Mesenchymal stem cell (in vitro differentiated cells and primary cell): ENCODE measurements around the gene VWA8.

Experiments used
- DNase-seq: peaks from one replicate; pipeline ENCODE4 v3.0.0-alpha.2; 2013
- H2AFZ ChIP-seq: one replicate; pipeline ENCODE4 v1.6.1; 2013; ENCODE audit warnings: low read depth, mild to moderate bottlenecking, control low read depth, inconsistent platforms, low read length, moderate library complexity
- H2AK5ac ChIP-seq: 2 replicates; pipeline ENCODE4 v1.6.1; 2013; ENCODE audit warnings: low read length, moderate library complexity, mild to moderate bottlenecking, inconsistent platforms; ENCODE audit not compliant: severe bottlenecking
- H2BK120ac ChIP-seq: one replicate; pipeline ENCODE4 v1.6.1; 2013; ENCODE audit warnings: low read depth, mild to moderate bottlenecking, inconsistent platforms, low read length, moderate library complexity
- H2BK12ac ChIP-seq, 2 experiments: one replicate each; pipeline ENCODE4 v1.6.1; 2013; ENCODE audit warnings: inconsistent platforms in 2 of 2, low read length in 2 of 2, mild to moderate bottlenecking in 2 of 2, moderate library complexity in 2 of 2, control low read depth in 1 of 2
- H2BK15ac ChIP-seq: one replicate; pipeline ENCODE4 v1.6.1; 2013; ENCODE audit warnings: mild to moderate bottlenecking, low read depth, inconsistent platforms; ENCODE audit not compliant: poor library complexity, severe bottlenecking
- H2BK5ac ChIP-seq: 2 replicates; pipeline ENCODE4 v1.6.1; 2013; ENCODE audit warnings: low read depth, mild to moderate bottlenecking, low read length, control low read depth, inconsistent platforms; ENCODE audit not compliant: poor library complexity, severe bottlenecking
- H3K14ac ChIP-seq, 2 experiments: one replicate each; pipeline ENCODE4 v1.6.1; 2013; ENCODE audit warnings: inconsistent platforms in 2 of 2, low read length in 2 of 2, control low read depth in 1 of 2, mild to moderate bottlenecking in 1 of 2, moderate library complexity in 1 of 2
- H3K18ac ChIP-seq, 2 experiments: one replicate each; pipeline ENCODE4 v1.6.1; 2013; ENCODE audit warnings: inconsistent platforms in 2 of 2, low read length in 2 of 2, control low read depth in 1 of 2, low read depth in 1 of 2, mild to moderate bottlenecking in 1 of 2
- H3K23ac ChIP-seq, 2 experiments: one replicate each; pipeline ENCODE4 v1.6.1; 2013; ENCODE audit warnings: inconsistent platforms in 2 of 2, low read length in 2 of 2, mild to moderate bottlenecking in 2 of 2, moderate library complexity in 2 of 2, control low read depth in 1 of 2
- H3K27ac ChIP-seq: 2 replicates; pipeline ENCODE4 v1.5.1; 2013; ENCODE audit warnings: mild to moderate bottlenecking, moderate library complexity, low read length, control low read depth, inconsistent platforms; ENCODE audit not compliant: poor library complexity, severe bottlenecking
- H3K27me3 ChIP-seq, 2 experiments: 2 replicates each; pipeline versions ENCODE4 v1.6.1 to v1.7.0; 2013; ENCODE audit warnings: low read length in 2 of 2, mild to moderate bottlenecking in 2 of 2, moderate library complexity in 2 of 2, control low read depth in 1 of 2, inconsistent platforms in 1 of 2; ENCODE audit not compliant: control insufficient read depth in 1 of 2, insufficient read depth in 1 of 2
- H3K36me3 ChIP-seq, 2 experiments: 2 replicates each; pipeline versions ENCODE4 v1.6.1 to v1.7.0; 2013; ENCODE audit warnings: low read length in 2 of 2, control low read depth in 1 of 2, inconsistent platforms in 1 of 2, low read depth in 1 of 2, mild to moderate bottlenecking in 1 of 2; ENCODE audit not compliant: insufficient read depth in 2 of 2, control insufficient read depth in 1 of 2
- H3K4ac ChIP-seq, 2 experiments: one replicate each; pipeline ENCODE4 v1.6.1; 2013; ENCODE audit warnings: inconsistent platforms in 2 of 2, low read length in 2 of 2, mild to moderate bottlenecking in 2 of 2, moderate library complexity in 2 of 2, control low read depth in 1 of 2, low read depth in 1 of 2
- H3K4me1 ChIP-seq: 2 replicates; pipeline ENCODE4 v1.6.1; 2013; ENCODE audit warnings: low read depth, low read length, control low read depth; ENCODE audit not compliant: control insufficient read depth, insufficient read depth
- H3K4me2 ChIP-seq: 2 replicates; pipeline ENCODE4 v1.6.1; 2013; ENCODE audit warnings: low read length, mild to moderate bottlenecking, inconsistent platforms; ENCODE audit not compliant: poor library complexity, severe bottlenecking
- H3K4me3 ChIP-seq, 2 experiments: 2 replicates each; pipeline versions ENCODE4 v1.5.1 to v1.7.0; 2013; ENCODE audit warnings: low read length in 2 of 2, mild to moderate bottlenecking in 2 of 2, control low read depth in 1 of 2, low read depth in 1 of 2; ENCODE audit not compliant: insufficient read depth in 1 of 2
- H3K79me1 ChIP-seq: replicated peaks from 2 replicates; pipeline ENCODE4 v1.6.1; 2013; ENCODE audit warnings: mild to moderate bottlenecking, control low read depth, low read length, inconsistent platforms; ENCODE audit not compliant: poor library complexity, severe bottlenecking
- H3K9ac ChIP-seq: 2 replicates; pipeline ENCODE4 v1.7.0; 2013; ENCODE audit warnings: mild to moderate bottlenecking, low read length, moderate library complexity
- H3K9me3 ChIP-seq: 2 replicates; pipeline ENCODE4 v1.7.0; 2013; ENCODE audit warnings: mild to moderate bottlenecking, low read length; ENCODE audit not compliant: control insufficient read depth
- H4K8ac ChIP-seq: one replicate; pipeline ENCODE4 v1.6.1; 2013; ENCODE audit warnings: inconsistent platforms, mild to moderate bottlenecking, low read length, moderate library complexity
- H4K91ac ChIP-seq: one replicate; pipeline ENCODE4 v1.6.1; 2013; ENCODE audit warnings: mild to moderate bottlenecking, low read length, inconsistent platforms
- WGBS: methylation state at CpG from one replicate; pipeline ENCODE4 v1.1.7; 2013; ENCODE audit warnings: mixed read lengths; 5-methylcytosine and 5-hydroxymethylcytosine counted together

VWA8 gene

DNA sequence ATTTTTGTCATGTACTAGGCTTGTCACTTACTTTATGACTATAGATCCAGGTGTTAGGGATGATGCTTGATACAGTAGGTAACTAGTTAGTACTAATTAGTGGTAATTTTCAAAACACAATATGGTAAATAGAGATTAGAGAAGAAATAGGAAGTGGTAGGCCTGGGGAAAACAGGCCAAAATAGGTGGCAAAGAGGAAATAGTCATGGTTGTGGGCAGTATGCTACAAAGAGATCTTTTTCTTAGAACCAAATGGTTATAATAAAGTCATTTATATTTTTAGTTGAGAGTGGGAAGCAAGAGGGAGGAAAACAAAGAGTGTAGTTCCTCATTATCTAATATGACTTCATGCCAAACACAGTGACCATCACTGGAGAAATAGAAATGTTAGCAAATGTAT is 9.1 kb upstream of the VWA8 start:
- Histone ChIP-seq H3K4ac (no peak overlapping the region), H3K9ac (no peak overlapping the region), H2AFZ (no peak overlapping the region), H3K27ac (no peak overlapping the region), H3K9me3 (peaks cover 3% of the 10 kb centered on the region), H3K14ac (no peak overlapping the region), H2BK120ac (no peak overlapping the region), H3K27me3 (no peaks in the 10 kb centered on the region), H4K8ac (no peak overlapping the region), H3K4me1 (no peaks in the 10 kb centered on the region), H2BK5ac (no peak overlapping the region), H3K4me3 (no peak overlapping the region), H2BK12ac (no peak overlapping the region), H3K4me2 (no peak overlapping the region), H2AK5ac (no peak overlapping the region), H3K23ac (no peak overlapping the region), H2BK15ac (no peak overlapping the region), H4K91ac (no peak overlapping the region), H3K79me1 (no peaks in the 10 kb centered on the region), H3K36me3 (no peaks in the 10 kb centered on the region), H3K18ac (no peak overlapping the region)
- no peak for DNase-seq

DNA sequence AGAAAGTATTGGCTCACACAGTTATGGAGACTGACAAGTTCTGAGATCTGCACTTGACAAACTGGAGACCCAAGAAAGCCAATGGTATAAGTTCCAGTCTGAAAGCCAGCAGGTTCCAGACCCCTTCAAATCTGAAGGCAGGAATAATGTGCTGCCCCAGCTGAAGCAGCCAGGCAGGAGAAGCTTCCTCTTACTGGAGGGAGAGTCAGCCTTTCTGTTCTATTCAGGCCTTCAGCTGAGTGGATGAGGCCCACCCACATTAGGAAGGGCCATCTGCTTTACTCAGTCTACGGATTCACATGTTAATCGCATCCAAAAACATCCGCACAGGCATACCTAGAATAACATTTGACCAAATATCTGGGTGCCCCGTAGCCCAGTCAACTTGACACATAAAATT is 8.2 kb upstream of the VWA8 start:
- H3K4me3 ChIP-seq = no peak overlapping the region
- H2AK5ac ChIP-seq = no peak overlapping the region

DNA sequence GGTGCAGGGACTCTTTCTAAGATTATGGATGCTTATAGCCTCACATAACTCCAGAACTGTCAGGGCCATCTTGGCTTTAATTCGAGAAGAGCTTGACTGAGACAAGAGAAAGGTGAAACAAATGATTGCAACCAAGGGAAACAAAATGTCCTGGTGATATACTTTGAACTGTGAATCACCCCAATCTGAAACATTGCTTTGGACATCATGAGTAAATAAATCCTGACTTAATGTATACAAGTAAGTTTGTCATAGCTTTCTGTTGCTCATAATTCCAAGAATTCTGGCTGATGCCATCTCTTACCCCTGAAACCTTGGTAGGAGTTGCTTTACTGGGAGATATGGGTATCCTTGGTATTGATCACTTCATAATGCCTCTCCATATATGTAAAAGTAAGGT is 5.8 kb upstream of the VWA8 start:
- Histone ChIP-seq H2BK5ac (no peak overlapping the region), H3K14ac (no peak overlapping the region), H4K91ac (no peak overlapping the region), H3K4me1 (no peaks in the 10 kb centered on the region), H3K27ac (no peak overlapping the region), H3K18ac (no peak overlapping the region), H4K8ac (no peak overlapping the region), H3K4ac (no peak overlapping the region), H3K4me3 (no peak overlapping the region), H2AK5ac (no peak overlapping the region), H3K27me3 (no peaks in the 10 kb centered on the region), H3K9ac (no peak overlapping the region), H3K9me3 (peaks cover 3% of the 10 kb centered on the region), H3K79me1 (no peaks in the 10 kb centered on the region), H3K23ac (no peak overlapping the region), H3K4me2 (no peak overlapping the region), H2BK120ac (no peak overlapping the region), H2AFZ (no peak overlapping the region), H2BK15ac (no peak overlapping the region), H2BK12ac (no peak overlapping the region), H3K36me3 (no peaks in the 10 kb centered on the region)
- DNase-seq = no peak
- 91% methylated on average over 1 of the region's 1 CpG for WGBS

More for the DNA sequence above, 8.2 kb upstream of the VWA8 start:
- 92% methylated on average over 4 of the region's 4 CpGs for WGBS
- H3K4me1 ChIP-seq = no peaks in the 10 kb centered on the region
- no peak overlapping the region for H4K8ac ChIP-seq
- H2BK12ac ChIP-seq = no peak overlapping the region
- no peak overlapping the region for H2AFZ ChIP-seq
- no peak overlapping the region for H2BK15ac ChIP-seq
- no peak overlapping the region for H3K23ac ChIP-seq
- H3K14ac ChIP-seq = no peak overlapping the region
- H3K27me3 ChIP-seq = no peaks in the 10 kb centered on the region
- H3K36me3 ChIP-seq = no peaks in the 10 kb centered on the region
- no peak overlapping the region for H3K18ac ChIP-seq
- H2BK5ac ChIP-seq = no peak overlapping the region
- H3K4ac ChIP-seq = no peak overlapping the region
- no peak overlapping the region for H3K4me2 ChIP-seq
- no peak overlapping the region for H3K9ac ChIP-seq
- H3K79me1 ChIP-seq = no peaks in the 10 kb centered on the region
- no peak for DNase-seq
- H3K9me3 ChIP-seq = peaks cover 3% of the 10 kb centered on the region
- no peak overlapping the region for H2BK120ac ChIP-seq
- H3K27ac ChIP-seq = no peak overlapping the region
- H4K91ac ChIP-seq = no peak overlapping the region

DNA sequence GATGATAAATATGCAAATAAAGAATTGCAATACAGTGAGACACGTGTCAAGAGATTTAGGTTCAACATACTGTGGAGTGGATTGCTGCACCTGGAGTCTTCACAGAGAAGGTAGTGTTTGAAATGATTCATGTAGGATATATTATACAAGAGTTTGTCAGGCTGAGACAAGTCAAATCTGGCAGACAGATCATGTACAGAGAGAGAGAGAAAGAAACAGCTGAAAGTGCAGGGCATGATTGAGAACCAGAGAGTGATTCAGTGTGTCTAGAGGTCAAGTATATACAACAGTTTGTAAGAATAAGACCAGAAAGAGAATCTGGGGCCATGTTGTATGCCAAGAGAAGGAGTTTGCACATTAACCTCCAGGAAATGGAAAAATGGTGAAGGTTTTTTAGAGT is 2.1 kb upstream of the VWA8 start:
- Histone ChIP-seq H3K27me3 (no peaks in the 10 kb centered on the region), H2BK5ac (no peak overlapping the region), H2AK5ac (no peak overlapping the region), H3K4ac (no peak overlapping the region), H3K18ac (no peak overlapping the region), H3K36me3 (no peaks in the 10 kb centered on the region), H2BK12ac (no peak overlapping the region), H3K14ac (no peak overlapping the region), H2BK15ac (no peak overlapping the region), H3K9ac (no peak overlapping the region), H3K4me1 (no peaks in the 10 kb centered on the region), H4K91ac (no peak overlapping the region), H3K79me1 (no peaks in the 10 kb centered on the region), H4K8ac (no peak overlapping the region), H3K27ac (no peak overlapping the region), H2BK120ac (no peak overlapping the region), H3K4me3 (no peak overlapping the region), H3K4me2 (no peak overlapping the region), H2AFZ (no peak overlapping the region), H3K23ac (no peak overlapping the region), H3K9me3 (no peaks in the 10 kb centered on the region)
- no peak for DNase-seq
- WGBS = 88% methylated on average over 1 of the region's 1 CpG
